Adrenal gland (tissue), 5 donors: ENCODE results near the gene FUT8.

Source experiments
- CTCF ChIP-seq, 6 experiments: fragments of 450-650 bp in 4 of 6; fragments of 200-600 bp in 2 of 6; sonication (generic) in 1 of 6; IDR thresholded peaks; 1 replicate in 5 of 6; 2 replicates in 1 of 6; pipeline versions ENCODE4 v1.5.1 to v1.8.0; 2016 to 2021; ENCODE audit warnings: antibody characterized with exemption in 6 of 6, mild to moderate bottlenecking in 2 of 6, moderate library complexity in 1 of 6
- POLR2A ChIP-seq, 2 donors: fragments of 450-650 bp; IDR thresholded peaks; one replicate each; pipeline ENCODE4 v1.6.1; 2017; ENCODE audit warnings: antibody characterized with exemption in 2 of 2, mild to moderate bottlenecking in 2 of 2, moderate library complexity in 1 of 2
- donor health status: DM: no; HTN: no; CAD: no.

DNA sequence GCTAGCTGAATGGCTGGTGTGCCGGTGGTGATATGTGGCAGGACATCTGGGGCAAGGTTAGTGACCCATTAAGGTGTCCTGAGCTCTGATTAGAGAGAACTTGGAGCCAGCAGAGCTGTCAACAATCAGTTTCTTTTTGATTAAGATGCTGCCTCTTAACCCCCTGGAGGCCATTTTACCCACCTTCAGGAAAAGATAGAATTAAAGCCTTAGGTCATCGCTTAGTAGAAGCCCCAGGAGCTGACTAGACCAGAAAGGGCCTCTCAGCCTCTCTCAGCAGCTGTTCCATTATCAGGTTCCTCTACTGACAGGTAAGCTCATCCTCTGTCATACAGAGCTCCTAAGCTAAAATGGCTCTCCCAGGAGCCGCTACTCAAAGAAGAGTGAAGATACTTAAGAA lies 339.0 kb downstream of the FUT8 start:
- TF ChIP-seq CTCF (IDR thresholded peaks at IDR 0.05) (no peak), POLR2A (IDR thresholded peaks at IDR 0.05) (no peak)
